ENCODE results near the gene SLC36A3. TPM values are rescaled to one million over a fixed set of nuclear protein-coding genes. Genes with fewer than 3 reads are reported as not detected.

Gene SLC36A3
- total RNA-seq, 1 donor from 2014 or later = not detected

DNA sequence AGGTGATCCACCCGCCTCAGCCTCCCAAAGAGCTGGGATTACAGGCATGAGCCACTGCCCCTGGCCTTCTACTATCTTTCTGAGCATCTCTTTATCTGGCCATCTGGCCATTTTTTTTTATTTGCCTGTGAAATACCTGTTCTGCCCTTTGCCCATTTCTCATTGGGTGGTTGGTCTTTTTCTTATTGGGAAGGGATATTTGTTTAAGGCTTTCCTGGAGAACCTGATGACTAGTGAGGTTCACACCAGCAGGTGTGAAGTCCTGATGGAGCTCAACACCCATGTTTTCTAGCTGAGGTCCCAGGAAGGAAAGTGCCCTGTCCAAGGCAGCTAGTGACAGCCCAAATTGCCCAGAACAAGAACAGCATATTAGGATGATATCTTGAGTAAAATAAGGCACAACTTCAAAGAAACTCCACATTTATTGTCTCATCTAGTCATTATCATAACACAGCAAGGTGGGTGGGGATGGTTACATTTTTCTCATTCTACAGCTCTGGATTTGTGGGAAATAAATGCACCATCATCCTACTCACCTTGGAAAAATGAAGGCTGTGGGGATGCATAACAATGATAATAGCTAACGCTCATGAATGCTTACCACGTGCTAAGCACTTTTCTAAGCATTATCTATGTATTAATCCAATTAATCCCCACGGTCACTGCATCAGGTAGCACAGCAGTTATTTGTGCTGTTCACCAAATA lies 20.3 kb downstream of the SLC36A3 start:
- no peaks in the 10 kb centered on the region for H3K36me3 Mint-ChIP-seq (ENCODE audit: low read depth)
- TF ChIP-seq, protein P1, sequence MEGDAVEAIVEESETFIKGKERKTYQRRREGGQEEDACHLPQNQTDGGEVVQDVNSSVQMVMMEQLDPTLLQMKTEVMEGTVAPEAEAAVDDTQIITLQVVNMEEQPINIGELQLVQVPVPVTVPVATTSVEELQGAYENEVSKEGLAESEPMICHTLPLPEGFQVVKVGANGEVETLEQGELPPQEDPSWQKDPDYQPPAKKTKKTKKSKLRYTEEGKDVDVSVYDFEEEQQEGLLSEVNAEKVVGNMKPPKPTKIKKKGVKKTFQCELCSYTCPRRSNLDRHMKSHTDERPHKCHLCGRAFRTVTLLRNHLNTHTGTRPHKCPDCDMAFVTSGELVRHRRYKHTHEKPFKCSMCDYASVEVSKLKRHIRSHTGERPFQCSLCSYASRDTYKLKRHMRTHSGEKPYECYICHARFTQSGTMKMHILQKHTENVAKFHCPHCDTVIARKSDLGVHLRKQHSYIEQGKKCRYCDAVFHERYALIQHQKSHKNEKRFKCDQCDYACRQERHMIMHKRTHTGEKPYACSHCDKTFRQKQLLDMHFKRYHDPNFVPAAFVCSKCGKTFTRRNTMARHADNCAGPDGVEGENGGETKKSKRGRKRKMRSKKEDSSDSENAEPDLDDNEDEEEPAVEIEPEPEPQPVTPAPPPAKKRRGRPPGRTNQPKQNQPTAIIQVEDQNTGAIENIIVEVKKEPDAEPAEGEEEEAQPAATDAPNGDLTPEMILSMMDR (conservative IDR thresholded peaks at IDR 0.05) = no peak
- H3K27me3 Mint-ChIP-seq (ENCODE audit: low read depth) = peaks cover 4% of the 10 kb centered on the region
- DNase-seq (ENCODE audit: low read depth, low spot score) = no peak
- no peak overlapping the region for H3K4me3 Mint-ChIP-seq
- no peak overlapping the region for H3K27ac Mint-ChIP-seq (ENCODE audit: unreplicated experiment)
- H3K9me3 Mint-ChIP-seq = no peaks in the 10 kb centered on the region
- H3K4me1 Mint-ChIP-seq = no peaks in the 10 kb centered on the region

DNA sequence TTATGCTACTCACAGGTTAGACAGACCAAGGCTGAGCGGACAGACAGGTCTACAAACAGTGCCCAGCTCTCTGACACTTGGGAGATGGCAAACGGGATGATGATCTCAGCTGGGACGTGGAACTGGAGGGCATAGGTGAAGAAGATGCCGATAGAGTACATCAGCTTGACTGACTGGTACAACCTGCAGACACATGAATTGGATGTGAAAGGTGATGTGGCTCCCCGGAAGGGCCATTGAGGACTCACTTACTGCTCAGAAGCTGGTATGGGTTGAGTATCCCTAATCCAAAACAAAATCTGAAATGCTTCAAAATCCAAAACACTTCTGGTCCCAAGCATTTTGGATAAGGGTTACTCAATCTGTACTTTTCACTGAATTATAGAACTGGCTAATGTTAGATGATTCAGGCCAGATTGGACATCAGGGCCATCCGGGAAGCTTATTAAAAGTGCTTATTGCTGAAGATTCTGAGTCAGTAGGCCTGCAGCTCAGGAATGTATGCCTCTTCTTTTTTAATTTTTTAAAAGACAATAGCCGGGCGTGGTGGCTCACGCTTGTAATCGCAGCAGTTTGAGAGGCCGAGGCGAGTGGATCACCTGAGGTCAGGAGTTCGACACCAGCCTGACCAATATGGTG lies 22.4 kb downstream of the SLC36A3 start:
- Mint-ChIP-seq H3K36me3 (ENCODE audit: low read depth) (no peaks in the 10 kb centered on the region), H3K27me3 (ENCODE audit: low read depth) (peaks cover 4% of the 10 kb centered on the region), H3K9me3 (no peaks in the 10 kb centered on the region), H3K4me1 (no peaks in the 10 kb centered on the region), H3K27ac (ENCODE audit: unreplicated experiment) (no peak overlapping the region), H3K4me3 (no peak overlapping the region)
- TF ChIP-seq, protein P1 (conservative IDR thresholded peaks at IDR 0.05) = no peak
- no peak for DNase-seq (ENCODE audit: low read depth, low spot score)

DNA sequence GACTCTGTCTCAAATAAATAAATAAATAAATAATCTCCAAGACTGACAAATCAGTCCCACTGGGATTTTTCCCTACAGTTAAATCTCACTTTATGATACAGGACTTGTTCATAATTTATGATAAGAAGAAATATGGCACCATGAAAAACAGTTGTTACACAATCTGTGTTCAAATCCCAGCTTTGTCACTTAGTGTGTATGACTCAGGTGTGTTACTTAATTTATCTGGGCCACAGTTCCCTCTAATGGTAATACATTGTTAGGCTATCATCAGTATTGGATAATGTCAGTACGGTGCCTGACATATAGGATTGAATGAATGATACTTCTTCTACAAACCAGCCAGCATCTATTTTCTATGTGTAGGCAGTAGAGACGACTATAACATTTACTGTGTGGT lies 23.1 kb downstream of the SLC36A3 start:
- Mint-ChIP-seq H3K4me1 (no peaks in the 10 kb centered on the region), H3K4me3 (no peak overlapping the region), H3K27me3 (ENCODE audit: low read depth) (peaks cover 4% of the 10 kb centered on the region), H3K36me3 (ENCODE audit: low read depth) (no peaks in the 10 kb centered on the region), H3K9me3 (no peaks in the 10 kb centered on the region), H3K27ac (ENCODE audit: unreplicated experiment) (no peak overlapping the region)
- DNase-seq (ENCODE audit: low read depth, low spot score) = no peak
- TF ChIP-seq, protein P1 (conservative IDR thresholded peaks at IDR 0.05) = no peak

DNA sequence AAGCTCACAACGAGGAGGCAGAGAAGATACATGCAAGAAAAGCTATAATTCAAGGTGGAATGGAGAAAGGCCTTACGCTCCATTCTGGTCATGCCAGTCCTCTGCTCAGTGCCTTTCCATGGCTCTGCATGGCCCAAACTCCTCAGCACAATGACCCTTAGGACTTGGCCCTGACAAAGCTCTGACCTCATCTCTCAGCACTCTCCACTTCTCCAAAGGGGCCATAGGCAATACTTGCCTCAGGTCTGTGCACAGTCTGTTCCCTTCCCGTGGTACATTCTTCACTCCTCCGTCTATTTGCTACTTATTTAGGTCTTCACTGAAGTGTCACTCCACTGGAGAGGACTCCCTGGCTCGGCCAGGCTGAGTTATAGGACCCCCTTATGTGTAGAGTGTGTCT lies 24.7 kb downstream of the SLC36A3 start:
- TF ChIP-seq, protein P1 (conservative IDR thresholded peaks at IDR 0.05) = no peak
- Mint-ChIP-seq H3K27ac (ENCODE audit: unreplicated experiment) (no peak overlapping the region), H3K27me3 (ENCODE audit: low read depth) (no peaks in the 10 kb centered on the region), H3K4me3 (no peak overlapping the region), H3K4me1 (no peaks in the 10 kb centered on the region), H3K9me3 (no peaks in the 10 kb centered on the region), H3K36me3 (ENCODE audit: low read depth) (no peaks in the 10 kb centered on the region)
- no peak for DNase-seq (ENCODE audit: low read depth, low spot score)

DNA sequence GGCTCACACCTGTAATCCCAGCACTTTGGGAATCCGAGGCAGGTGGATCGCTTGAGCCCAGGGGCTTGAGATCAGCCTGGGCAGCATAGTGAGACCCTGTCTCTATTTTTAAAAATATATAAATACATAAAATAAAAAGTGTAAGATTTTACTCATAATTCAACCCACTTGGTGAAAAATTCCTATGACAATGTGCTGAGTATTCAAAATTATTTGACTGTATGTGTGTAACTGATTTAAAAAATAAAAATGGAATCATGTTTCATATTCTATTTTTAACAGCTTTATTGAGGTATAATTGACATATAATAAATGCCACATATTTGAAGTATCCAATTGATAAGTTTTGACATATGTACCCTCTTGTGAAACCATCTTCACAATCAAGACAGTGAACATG lies 27.8 kb downstream of the SLC36A3 start:
- H3K27ac Mint-ChIP-seq (ENCODE audit: unreplicated experiment) = no peak overlapping the region
- H3K27me3 Mint-ChIP-seq (ENCODE audit: low read depth) = no peaks in the 10 kb centered on the region
- H3K36me3 Mint-ChIP-seq (ENCODE audit: low read depth) = no peaks in the 10 kb centered on the region
- H3K4me3 Mint-ChIP-seq = no peak overlapping the region
- no peak for DNase-seq (ENCODE audit: low read depth, low spot score)
- no peaks in the 10 kb centered on the region for H3K4me1 Mint-ChIP-seq
- TF ChIP-seq, protein P1 (conservative IDR thresholded peaks at IDR 0.05) = no peak
- no peaks in the 10 kb centered on the region for H3K9me3 Mint-ChIP-seq
